Upper lobe of left lung (tissue), 6 donors: ENCODE results near the gene ACOXL. TPM values are rescaled to one million over a fixed set of nuclear protein-coding genes. Genes with fewer than 3 reads are reported as not detected.
A peak's percentile ranks its signal among the peaks of the same experiment; 100 is the strongest.
"Not testable (repeated sequence)": the region's sequence is repeated elsewhere in the genome, so short reads cannot be mapped to it uniquely, and the experiment has no call there.

Source experiments
- ATAC-seq, 2 donors: fragments of 200-7000 bp; cut with Tn5 transposase; one replicate each; pipeline ENCODE4 v1.9.1; 2022; ENCODE audit warnings: mild to moderate bottlenecking in 2 of 2, moderate library complexity in 2 of 2; ENCODE audit not compliant: low FRiP score in 2 of 2
- DNase-seq, 2 donors: peaks; one replicate each; pipeline ENCODE4 v3.0.0-alpha.2; 2019 to 2020
- H3K27ac ChIP-seq, 4 donors: fragments of 200-600 bp; sonication (generic); one replicate each; pipeline ENCODE4 v1.5.1; 2016 to 2019
- H3K27me3 ChIP-seq, 4 donors: fragments of 200-600 bp; sonication (generic); one replicate each; pipeline ENCODE4 v1.5.1; 2017 to 2019
- H3K36me3 ChIP-seq, 4 donors: fragments of 200-600 bp; sonication (generic); one replicate each; pipeline ENCODE4 v1.5.1; 2016 to 2019
- H3K4me1 ChIP-seq, 4 donors: fragments of 200-600 bp; sonication (generic); one replicate each; pipeline ENCODE4 v1.5.1; 2018 to 2019
- H3K4me3 ChIP-seq, 4 donors: fragments of 200-600 bp; sonication (generic); one replicate each; pipeline ENCODE4 v1.5.1; 2017 to 2019; ENCODE audit warnings: mild to moderate bottlenecking in 2 of 4, moderate library complexity in 1 of 4
- H3K9me3 ChIP-seq, 4 donors: fragments of 200-600 bp; sonication (generic); one replicate each; pipeline ENCODE4 v1.5.1; 2018 to 2019
- CTCF ChIP-seq, 6 experiments: fragments of 450-650 bp in 4 of 6; fragments of 200-600 bp in 2 of 6; sonication (generic) in 2 of 6; IDR thresholded peaks; one replicate each; pipeline ENCODE4 v1.5.1; 2016 to 2019; ENCODE audit warnings: antibody characterized with exemption in 6 of 6
- EP300 ChIP-seq, 4 donors: sonication (generic); formaldehyde crosslinking; IDR thresholded peaks; one replicate each; pipeline ENCODE4 v1.5.1; 2017; ENCODE audit warnings: antibody characterized with exemption in 4 of 4, control low read depth in 2 of 4
- POLR2A ChIP-seq, 4 donors: fragments of 450-650 bp; IDR thresholded peaks; one replicate each; pipeline ENCODE4 v1.5.1; 2016 to 2017; ENCODE audit warnings: antibody characterized with exemption in 4 of 4, mild to moderate bottlenecking in 2 of 4
- POLR2AphosphoS5 ChIP-seq, 2 donors: sonication (generic); formaldehyde crosslinking; IDR thresholded peaks; one replicate each; pipeline ENCODE4 v1.5.1; 2017; ENCODE audit warnings: antibody characterized with exemption in 2 of 2
- WGBS, 2 donors: methylation state at CpG; one replicate each; pipeline ENCODE4 v1.1.5; 2017 to 2018; 5-methylcytosine and 5-hydroxymethylcytosine counted together
- total RNA-seq, 6 donors: library from RNA; depleted of rRNA in 4 of 6; stranded (reverse); fragments of >200 nt in 4 of 6; gene quantifications; one replicate each; pipeline versions ENCODE4 v1.1.0 to v1.2.1, GENCODE V29; 2016 to 2021
- donor health status: DM: no; HTN: no; CAD: no; lungs with moderate emphysema.
- donor health status: DM: no; HTN: yes; CAD: no; lungs with severe emphysema.

Gene ACOXL
- total RNA-seq, 6 donors from 2014 or later = 30.2 to 128 (median 38.0) TPM

- ATAC-seq = peak in 1 of 2 donors; percentile 73
Observed at GRCh38 chr2:111068435-111069058, 336.2 kb downstream of the ACOXL start.

GRCh38 chr2:111069722-111070121 lies 337.3 kb downstream of the ACOXL start:
- Histone ChIP-seq H3K4me1 (peaks cover 0 to 6% (median 5%) of the 10 kb centered on the region in 4 donors), H3K36me3 (no peaks in the 10 kb centered on the region), H3K4me3 (no peak overlapping the region), H3K27ac (no peak overlapping the region), H3K27me3 (no peaks in the 10 kb centered on the region), H3K9me3 (peaks cover 0 to 5% (median 2%) of the 10 kb centered on the region in 4 donors)
- no peak for ATAC-seq
- no peak for DNase-seq
- WGBS, 2 donors = 89 to 90% methylated on average over 3 of the region's 3 CpGs
- no peak for TF ChIP-seq POLR2AphosphoS5 (IDR thresholded peaks at IDR 0.05)
- peak in 1 of 6 experiments; percentile 12 for TF ChIP-seq CTCF (IDR thresholded peaks at IDR 0.05)
- TF ChIP-seq POLR2A (IDR thresholded peaks at IDR 0.05) = no peak
- TF ChIP-seq EP300 (IDR thresholded peaks at IDR 0.05) = no peak

More at GRCh38 chr2:111068435-111069058, 336.2 kb downstream of the ACOXL start:
- Histone ChIP-seq H3K27ac (no peak overlapping the region), H3K4me1 (peaks cover 0 to 6% (median 5%) of the 10 kb centered on the region in 4 donors), H3K4me3 (no peak overlapping the region), H3K27me3 (no peaks in the 10 kb centered on the region), H3K9me3 (no peaks in the 10 kb centered on the region), H3K36me3 (no peaks in the 10 kb centered on the region)
- WGBS, 2 donors = 72 to 79% methylated on average over 4 of the region's 4 CpGs
- peak in 1 of 2 donors; percentile 33 for DNase-seq
- TF ChIP-seq EP300 (IDR thresholded peaks at IDR 0.05) = no peak
- TF ChIP-seq CTCF (IDR thresholded peaks at IDR 0.05) = no peak
- TF ChIP-seq POLR2A (IDR thresholded peaks at IDR 0.05) = no peak

- peaks cover 0 to 12% (median 5%) of the 10 kb centered on the region in 4 donors for H3K9me3 ChIP-seq
- WGBS, 2 donors = 42 to 52% methylated on average over 5 of the region's 5 CpGs
- no peaks in the 10 kb centered on the region for H3K36me3 ChIP-seq
- DNase-seq (no peak), ATAC-seq (peak; percentile 51 to 81)
- TF ChIP-seq EP300 (IDR thresholded peaks at IDR 0.05) (no peak), CTCF (IDR thresholded peaks at IDR 0.05) (no peak)
- no peaks in the 10 kb centered on the region for H3K27me3 ChIP-seq
- peak overlapping the region; percentile 1 to 58 (median 17) for H3K27ac ChIP-seq
- no peak overlapping the region for H3K4me3 ChIP-seq
- H3K4me1 ChIP-seq = peaks cover 0 to 6% (median 5%) of the 10 kb centered on the region in 4 donors
Observed at GRCh38 chr2:111071600-111072171, 339.3 kb downstream of the ACOXL start.

- peaks cover 0 to 12% (median 5%) of the 10 kb centered on the region in 4 donors for H3K9me3 ChIP-seq
- peak overlapping the region in 2 of 4 donors; percentile 9 to 58 for H3K27ac ChIP-seq
- ATAC-seq = peak in 1 of 2 donors; percentile 71
- H3K4me1 ChIP-seq = peaks cover 0 to 6% (median 5%) of the 10 kb centered on the region in 4 donors
- H3K36me3 ChIP-seq = no peaks in the 10 kb centered on the region
- WGBS, 2 donors = 37 to 38% methylated on average over 2 of the region's 2 CpGs
- TF ChIP-seq EP300 (IDR thresholded peaks at IDR 0.05) (peak in 1 of 4 donors; percentile 6), POLR2A (IDR thresholded peaks at IDR 0.05) (no peak)
- no peaks in the 10 kb centered on the region for H3K27me3 ChIP-seq
- no peak overlapping the region for H3K4me3 ChIP-seq
- DNase-seq = no peak
Observed at GRCh38 chr2:111072220-111072871, 340.0 kb downstream of the ACOXL start.

GRCh38 chr2:111082659-111083058 lies 350.3 kb downstream of the ACOXL start:
- H3K36me3 ChIP-seq, ATAC-seq, H3K4me1 ChIP-seq, DNase-seq, H3K9me3 ChIP-seq, H3K27ac ChIP-seq, H3K27me3 ChIP-seq, H3K4me3 ChIP-seq: not testable (repeated sequence)
- 0% methylated on average over 1 of the region's 1 CpG for WGBS, 2 donors
